Measurements from ENCODE around the gene SMIM3. TPM values are rescaled to one million over a fixed set of nuclear protein-coding genes. Genes with fewer than 3 reads are reported as not detected.

The SMIM3 gene
- total RNA-seq, 2 experiments from 2014 or later = not detected

DNA sequence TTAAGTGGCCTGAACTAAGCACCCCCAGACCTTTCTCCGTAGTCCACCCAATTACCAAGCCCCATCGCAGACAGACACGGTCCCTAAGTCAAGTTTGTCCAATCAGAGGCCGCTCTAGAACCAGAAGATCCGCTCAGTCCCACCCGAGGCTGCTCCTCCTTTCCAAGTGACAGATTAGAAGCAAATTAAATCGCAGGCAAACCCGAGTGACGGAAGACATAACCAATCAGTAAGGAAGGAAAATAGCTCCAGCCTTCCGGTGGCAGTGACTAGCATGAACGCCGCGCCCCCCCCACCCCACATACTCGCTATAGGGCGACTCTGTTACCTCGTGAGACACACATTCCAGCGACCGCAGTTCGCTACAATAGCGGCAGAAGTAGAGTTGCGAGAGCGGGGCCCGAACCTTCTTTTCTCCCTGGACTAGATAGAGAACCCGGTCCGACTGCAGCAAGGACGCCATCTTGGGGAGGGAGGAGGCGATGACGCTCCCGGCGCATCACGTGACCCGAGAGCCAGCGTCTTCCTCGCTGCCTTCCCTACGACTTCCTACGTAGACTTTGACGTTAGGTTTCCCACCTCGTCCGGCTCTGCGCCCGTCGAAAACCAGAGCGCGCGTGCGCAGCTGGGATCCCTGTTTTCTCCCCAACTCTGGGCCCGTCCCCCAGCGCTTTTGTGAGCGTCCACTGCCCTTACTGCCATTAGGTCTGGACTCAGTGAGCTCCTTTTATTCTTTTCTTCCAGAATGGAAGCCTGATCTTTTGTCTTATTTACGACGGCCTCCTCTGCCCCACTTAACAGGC lies 19.8 kb upstream of the SMIM3 start, which contains the start of gene DCTN4:
TSS of gene DCTN4 (minus strand) at position 487 of the 803 bp plus-strand sequence. CDS start at position 463, 24 bp downstream.
- H3K9me3 ChIP-seq (ENCODE audit: low read length) = no peaks in the 10 kb centered on the region
- H3K27ac ChIP-seq (ENCODE audit: low read depth, low read length, poor library complexity, severe bottlenecking) = peak within 1 kb of the TSS; percentile 70
- intact Hi-C loops (cut with micrococcal nuclease; ENCODE audit: unreplicated experiment) = loop anchor here (2.0 kb wide), 1 partner anchor 58 kb away; the partner anchor contains the start of gene RBM22
- no peaks in the 10 kb centered on the region for H3K9me2 ChIP-seq (ENCODE audit: insufficient read depth, low read length)
- POLR2A ChIA-PET = interaction anchor here (0.5 to 2.1 kb wide), 6 partner anchors 17 to 1603 kb away, joined by 3 to 7 read pairs (median 4); partner anchors contain the start of gene RBM22
- H3K4me3 ChIP-seq (ENCODE audit: low read depth, low read length, poor library complexity, severe bottlenecking) = peak within 1 kb of the TSS; percentile 73
- H3K36me3 ChIP-seq (ENCODE audit: insufficient read depth, low read length) = peaks cover 24% of the 10 kb centered on the region
- peak within 1 kb of the TSS; percentile 95 for H2AFZ ChIP-seq (ENCODE audit: low read length)
- peak; percentile 92 for DNase-seq (ENCODE audit: low spot score)
- no peak for TF ChIP-seq EZH2phosphoT487 (IDR thresholded peaks at IDR 0.05; ENCODE audit: borderline replicate concordance, low read depth, low read length)
- TF ChIP-seq, protein P1, sequence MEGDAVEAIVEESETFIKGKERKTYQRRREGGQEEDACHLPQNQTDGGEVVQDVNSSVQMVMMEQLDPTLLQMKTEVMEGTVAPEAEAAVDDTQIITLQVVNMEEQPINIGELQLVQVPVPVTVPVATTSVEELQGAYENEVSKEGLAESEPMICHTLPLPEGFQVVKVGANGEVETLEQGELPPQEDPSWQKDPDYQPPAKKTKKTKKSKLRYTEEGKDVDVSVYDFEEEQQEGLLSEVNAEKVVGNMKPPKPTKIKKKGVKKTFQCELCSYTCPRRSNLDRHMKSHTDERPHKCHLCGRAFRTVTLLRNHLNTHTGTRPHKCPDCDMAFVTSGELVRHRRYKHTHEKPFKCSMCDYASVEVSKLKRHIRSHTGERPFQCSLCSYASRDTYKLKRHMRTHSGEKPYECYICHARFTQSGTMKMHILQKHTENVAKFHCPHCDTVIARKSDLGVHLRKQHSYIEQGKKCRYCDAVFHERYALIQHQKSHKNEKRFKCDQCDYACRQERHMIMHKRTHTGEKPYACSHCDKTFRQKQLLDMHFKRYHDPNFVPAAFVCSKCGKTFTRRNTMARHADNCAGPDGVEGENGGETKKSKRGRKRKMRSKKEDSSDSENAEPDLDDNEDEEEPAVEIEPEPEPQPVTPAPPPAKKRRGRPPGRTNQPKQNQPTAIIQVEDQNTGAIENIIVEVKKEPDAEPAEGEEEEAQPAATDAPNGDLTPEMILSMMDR (conservative IDR thresholded peaks at IDR 0.05; ENCODE audit: low read length) = no peak
- peaks cover 18% of the 10 kb centered on the region for H3K79me2 ChIP-seq (ENCODE audit: insufficient read depth, low read depth, low read length)
- H3K4me1 ChIP-seq (ENCODE audit: insufficient read depth, low read length, poor library complexity, severe bottlenecking) = peaks cover 8% of the 10 kb centered on the region
- H4K20me1 ChIP-seq (ENCODE audit: insufficient read depth, low read length) = no peaks in the 10 kb centered on the region
- H3K4me2 ChIP-seq (ENCODE audit: low read length) = peak within 1 kb of the TSS; percentile 69
- TSS peak; percentile 65 for BruUV-seq (replicated peaks)
- CTCF ChIA-PET (ENCODE audit: unreplicated experiment) = interaction anchor here (0.6 kb wide), 1 partner anchor 25 kb away, joined by 3 read pairs; no protein-coding TSS in a partner anchor

- BruUV-seq (replicated peaks) = no TSS peak
- CTCF ChIA-PET (ENCODE audit: unreplicated experiment) = no interaction called here
- peaks cover 18% of the 10 kb centered on the region for H3K79me2 ChIP-seq (ENCODE audit: insufficient read depth, low read depth, low read length)
Measured at GRCh38 chr5:150759334-150759583, 19.3 kb upstream of the SMIM3 start.

More at GRCh38 chr5:150759334-150759583, 19.3 kb upstream of the SMIM3 start:
- Histone ChIP-seq H3K27ac (ENCODE audit: low read depth, low read length, poor library complexity, severe bottlenecking) (peak overlapping the region; percentile 70), H3K4me3 (ENCODE audit: low read depth, low read length, poor library complexity, severe bottlenecking) (peak overlapping the region; percentile 73), H3K4me1 (ENCODE audit: insufficient read depth, low read length, poor library complexity, severe bottlenecking) (peaks cover 8% of the 10 kb centered on the region), H4K20me1 (ENCODE audit: insufficient read depth, low read length) (no peaks in the 10 kb centered on the region), H3K9me3 (ENCODE audit: low read length) (no peaks in the 10 kb centered on the region), H3K9me2 (ENCODE audit: insufficient read depth, low read length) (no peaks in the 10 kb centered on the region), H3K4me2 (ENCODE audit: low read length) (peak overlapping the region; percentile 69; the same call in 1 of the 2 replicates), H3K36me3 (ENCODE audit: insufficient read depth, low read length) (peaks cover 20% of the 10 kb centered on the region), H2AFZ (ENCODE audit: low read length) (peak overlapping the region; percentile 95)
- intact Hi-C loops (cut with micrococcal nuclease; ENCODE audit: unreplicated experiment) = loop anchor here (2.0 kb wide), 1 partner anchor 58 kb away; the partner anchor contains the start of gene RBM22
- POLR2A ChIA-PET = interaction anchor here (1.5 to 2.1 kb wide), 3 partner anchors 23 to 376 kb away, joined by 3 to 5 read pairs (median 4); no protein-coding TSS in a partner anchor
- no peak for DNase-seq (ENCODE audit: low spot score)
- TF ChIP-seq EZH2phosphoT487 (IDR thresholded peaks at IDR 0.05; ENCODE audit: borderline replicate concordance, low read depth, low read length) = no peak
- TF ChIP-seq, protein P1 (conservative IDR thresholded peaks at IDR 0.05; ENCODE audit: low read length) = no peak

Measured in OCI-LY7 (cell line).